ENCODE measurements around the gene SEPTIN2. TPM values are rescaled to one million over a fixed set of nuclear protein-coding genes. Genes with fewer than 3 reads are reported as not detected.

SEPTIN2 gene
- 100 to 1,000 TPM; 245 to 295 (median 286) TPM for total RNA-seq
- polyA plus RNA-seq, result 100 to 1,000 TPM; 135 to 178 (median 166) TPM

- H3K27ac ChIP-seq, result peak within 1 kb of the TSS; percentile 97 to 99 (median 98)
- H3K27me3 ChIP-seq, result no peaks in the 10 kb centered on the region
- peaks cover 0 to 75% (median 62%) of the 10 kb centered on the region in 4 donors for H3K4me1 ChIP-seq
- H3K36me3 ChIP-seq, result no peaks in the 10 kb centered on the region
- intact Hi-C loops (cut with DNase I), result loop anchor here (1.0 to 10.0 kb wide), 6 partner anchors 40 to 751 kb away; partner anchors contain the start of genes ATG4B, DTYMK, DUSP28 and FARP2
- TF ChIP-seq EP300 (IDR thresholded peaks at IDR 0.05), result no peak
- TF ChIP-seq POLR2AphosphoS5 (IDR thresholded peaks at IDR 0.05), result peak; percentile 81 to 95 (median 90)
- peak; percentile 63 to 76 for TF ChIP-seq POLR2A (IDR thresholded peaks at IDR 0.05)
- TF ChIP-seq CTCF (IDR thresholded peaks at IDR 0.05), result no peak
- no peaks in the 10 kb centered on the region for H3K9me3 ChIP-seq
- peak; percentile 89 for DNase-seq
- WGBS, 2 donors, result 0 to 1% methylated on average over 75 of the region's 75 CpGs
- H3K4me3 ChIP-seq, result peak within 1 kb of the TSS; percentile 73 to 93 (median 89)
Measured at GRCh38 chr2:241315879-241316631, at the start of gene SEPTIN2. SEPTIN2 (plus strand) TSS chr2:241315925; CDS start chr2:241324233, 8,308 bp downstream.

- 82 to 83% methylated on average over 12 of the region's 12 CpGs for WGBS, 2 donors
- no peak for DNase-seq
- H3K27ac ChIP-seq, result no peak overlapping the region
- H3K4me1 ChIP-seq, result peaks cover 0 to 36% (median 26%) of the 10 kb centered on the region in 4 donors
- H3K9me3 ChIP-seq, result no peaks in the 10 kb centered on the region
- H3K27me3 ChIP-seq, result no peaks in the 10 kb centered on the region
- H3K36me3 ChIP-seq, result peaks cover 17 to 61% (median 38%) of the 10 kb centered on the region in 4 donors
- H3K4me3 ChIP-seq, result no peak overlapping the region
- intact Hi-C loops (cut with DNase I), result no loop called here
- TF ChIP-seq CTCF (IDR thresholded peaks at IDR 0.05), result no peak
- no peak for TF ChIP-seq EP300 (IDR thresholded peaks at IDR 0.05)
- no peak for TF ChIP-seq POLR2A (IDR thresholded peaks at IDR 0.05)
- TF ChIP-seq POLR2AphosphoS5 (IDR thresholded peaks at IDR 0.05), result no peak
Measured at GRCh38 chr2:241267249-241268067, 48.3 kb upstream of the SEPTIN2 start.

GRCh38 chr2:241268306-241268705 lies 47.4 kb upstream of the SEPTIN2 start:
- no peaks in the 10 kb centered on the region for H3K27me3 ChIP-seq
- H3K9me3 ChIP-seq, result no peaks in the 10 kb centered on the region
- no peak overlapping the region for H3K27ac ChIP-seq
- peaks cover 0 to 40% (median 28%) of the 10 kb centered on the region in 4 donors for H3K4me1 ChIP-seq
- H3K4me3 ChIP-seq, result no peak overlapping the region
- DNase-seq, result no peak
- intact Hi-C loops (cut with DNase I), result no loop called here
- H3K36me3 ChIP-seq, result peaks cover 8 to 53% (median 30%) of the 10 kb centered on the region in 4 donors
- 85% methylated on average over 7 of the region's 7 CpGs for WGBS, 2 donors
- no peak for TF ChIP-seq EP300 (IDR thresholded peaks at IDR 0.05)
- no peak for TF ChIP-seq CTCF (IDR thresholded peaks at IDR 0.05)
- no peak for TF ChIP-seq POLR2A (IDR thresholded peaks at IDR 0.05)

- 93 to 94% methylated on average over 14 of the region's 14 CpGs for whole genome bisulfite sequencing, 2 donors
- Histone ChIP-seq H3K27me3 (no peaks in the 10 kb centered on the region), H3K27ac (no peak overlapping the region), H3K9me3 (no peaks in the 10 kb centered on the region), H3K36me3 (peaks cover 7 to 47% (median 24%) of the 10 kb centered on the region in 4 donors), H3K4me3 (no peak overlapping the region), H3K4me1 (peaks cover 0 to 44% (median 31%) of the 10 kb centered on the region in 4 donors)
- no peak for TF ChIP-seq EP300 (IDR thresholded peaks at IDR 0.05)
- TF ChIP-seq POLR2AphosphoS5 (IDR thresholded peaks at IDR 0.05), result no peak
- TF ChIP-seq CTCF (IDR thresholded peaks at IDR 0.05), result no peak
- no peak for TF ChIP-seq POLR2A (IDR thresholded peaks at IDR 0.05)
- DNase-seq, result no peak
- intact Hi-C loops (cut with DNase I), result no loop called here
Measured at GRCh38 chr2:241268716-241269445, 46.8 kb upstream of the SEPTIN2 start.
